Measurements from ENCODE around the gene MAP3K13. TPM values are rescaled to one million over a fixed set of nuclear protein-coding genes. Genes with fewer than 3 reads are reported as not detected.

MAP3K13 gene
- total and polyA plus RNA-seq, 2 of the 13 experiments (the other 11 are each of a cell fraction or from before 2014, with no cell fraction given): 24.2 to 26.5 TPM

DNA sequence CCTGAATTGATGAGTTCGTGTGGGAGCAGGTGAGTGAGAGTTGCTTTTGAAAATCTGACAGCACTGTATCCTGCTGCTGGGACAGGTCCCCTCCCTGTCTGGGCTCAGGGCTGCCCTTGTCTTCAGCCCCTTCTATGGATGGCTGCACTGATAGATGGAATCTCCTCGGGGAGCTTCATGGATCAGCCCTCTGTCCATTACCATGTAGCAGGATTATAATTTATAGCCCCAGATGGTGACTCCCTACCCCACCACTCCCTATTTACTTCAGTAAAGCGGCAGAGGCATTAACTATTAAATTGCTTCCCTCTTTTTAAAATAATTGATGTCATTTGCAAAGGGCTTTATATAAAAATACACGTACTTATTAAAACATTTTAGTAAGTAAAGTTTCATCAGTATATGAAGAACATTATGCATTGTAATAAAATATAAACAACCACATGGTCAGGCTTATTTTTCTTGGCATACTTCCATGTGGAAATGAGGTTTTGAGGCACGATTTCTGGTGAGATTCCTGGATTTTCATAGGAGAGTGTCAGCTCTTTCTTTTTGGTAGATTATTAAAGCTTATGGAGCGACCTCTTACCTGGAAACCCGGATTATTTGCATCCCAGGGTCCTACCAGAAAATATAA, 38.5 kb downstream of the MAP3K13 start:
- H3K4me1 ChIP-seq (ENCODE audit: insufficient read depth, low read length): no peaks in the 10 kb centered on the region
- intact Hi-C loops (cut with micrococcal nuclease; ENCODE audit: unreplicated experiment): no loop called here
- TF ChIP-seq SP4 (CRISPR knock-in tag; IDR thresholded peaks at IDR 0.05): no peak
- peaks cover 13% of the 10 kb centered on the region for H3K79me2 ChIP-seq (ENCODE audit: insufficient read depth, low read length)
- DNase-seq (ENCODE audit: low spot score): no peak
- POLR2A ChIA-PET: no interaction called here
- CTCF ChIA-PET (ENCODE audit: low intra/inter-chr PET ratio, low total read pairs): no interaction called here
- H2AFZ ChIP-seq (ENCODE audit: low read length): no peak overlapping the region
- H3K9ac ChIP-seq (ENCODE audit: insufficient read depth, low read depth, low read length): no peak overlapping the region
- no peak for FAIRE-seq
- ATAC-seq: no peak
- H3K36me3 ChIP-seq (replicated peaks in 1 of 2; ENCODE audit: control insufficient read depth in 1 of 2, insufficient read depth in 2 of 2, low read length in 2 of 2): no peaks in the 10 kb centered on the region; a peak in 1 of 5 replicates
- no peaks in the 10 kb centered on the region for H3K9me3 ChIP-seq (ENCODE audit: low read length)
- H3K27ac ChIP-seq (ENCODE audit: extremely low read length, insufficient read depth, low read length): no peak overlapping the region
- H3K27me3 ChIP-seq (ENCODE audit: control insufficient read depth in 1 of 2, insufficient read depth in 2 of 2, low read length in 2 of 2): no peaks in the 10 kb centered on the region
- H3K4me3 ChIP-seq (replicated peaks in 1 of 3; ENCODE audit: insufficient read depth in 1 of 3, low read depth in 2 of 3, low read length in 3 of 3): no peak overlapping the region
- no TSS peak for BruUV-seq (replicated peaks)
- no peak overlapping the region for H3K4me2 ChIP-seq (ENCODE audit: low read depth, low read length)
- in situ Hi-C loops (cut with HindIII; ENCODE audit: extremely low pct_ligation_motif_present, low pct_unique_long_range_greater_than_20kb): no loop called here
- 95% methylated on average over 7 of the region's 7 CpGs for whole genome bisulfite sequencing (ENCODE audit: low lambda C conversion rate)
- peaks cover 11% of the 10 kb centered on the region; the same call in 1 of the 2 replicates for H4K20me1 ChIP-seq (ENCODE audit: insufficient read depth, low read length)

DNA sequence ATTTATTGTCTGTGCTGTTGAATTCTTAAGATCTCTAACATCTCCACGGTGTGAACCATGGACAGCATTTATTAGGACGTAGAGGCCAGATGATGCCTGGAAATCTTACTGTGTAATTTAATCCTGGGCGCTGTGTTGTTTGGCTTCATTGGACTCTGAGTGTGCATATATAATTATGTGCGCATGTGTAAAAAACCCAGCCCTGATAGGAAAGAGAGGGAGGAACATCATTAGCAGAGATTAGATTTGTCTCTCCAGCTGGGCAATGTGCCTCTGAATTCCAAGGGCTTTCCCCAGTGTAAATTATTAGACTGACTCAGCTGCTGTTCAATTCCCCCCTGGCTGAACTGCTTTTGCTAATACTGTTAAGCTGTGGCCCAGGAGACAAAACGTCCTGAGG, 39.6 kb downstream of the MAP3K13 start:
- Histone ChIP-seq H3K4me1 (ENCODE audit: insufficient read depth, low read length) (no peaks in the 10 kb centered on the region), H3K9ac (ENCODE audit: insufficient read depth, low read depth, low read length) (no peak overlapping the region), H4K20me1 (ENCODE audit: insufficient read depth, low read length) (peaks cover 7% of the 10 kb centered on the region; the same call in 1 of the 2 replicates), H3K27me3 (ENCODE audit: control insufficient read depth in 1 of 2, insufficient read depth in 2 of 2, low read length in 2 of 2) (no peaks in the 10 kb centered on the region), H3K36me3 (replicated peaks in 1 of 2; ENCODE audit: control insufficient read depth in 1 of 2, insufficient read depth in 2 of 2, low read length in 2 of 2) (no peaks in the 10 kb centered on the region; a peak in 1 of 5 replicates), H3K79me2 (ENCODE audit: insufficient read depth, low read length) (peaks cover 12% of the 10 kb centered on the region), H2AFZ (ENCODE audit: low read length) (no peak overlapping the region), H3K27ac (ENCODE audit: extremely low read length, insufficient read depth, low read length) (no peak overlapping the region), H3K4me3 (replicated peaks in 1 of 3; ENCODE audit: insufficient read depth in 1 of 3, low read depth in 2 of 3, low read length in 3 of 3) (no peak overlapping the region), H3K9me3 (ENCODE audit: low read length) (no peaks in the 10 kb centered on the region), H3K4me2 (ENCODE audit: low read depth, low read length) (no peak overlapping the region)
- TF ChIP-seq, protein P1, sequence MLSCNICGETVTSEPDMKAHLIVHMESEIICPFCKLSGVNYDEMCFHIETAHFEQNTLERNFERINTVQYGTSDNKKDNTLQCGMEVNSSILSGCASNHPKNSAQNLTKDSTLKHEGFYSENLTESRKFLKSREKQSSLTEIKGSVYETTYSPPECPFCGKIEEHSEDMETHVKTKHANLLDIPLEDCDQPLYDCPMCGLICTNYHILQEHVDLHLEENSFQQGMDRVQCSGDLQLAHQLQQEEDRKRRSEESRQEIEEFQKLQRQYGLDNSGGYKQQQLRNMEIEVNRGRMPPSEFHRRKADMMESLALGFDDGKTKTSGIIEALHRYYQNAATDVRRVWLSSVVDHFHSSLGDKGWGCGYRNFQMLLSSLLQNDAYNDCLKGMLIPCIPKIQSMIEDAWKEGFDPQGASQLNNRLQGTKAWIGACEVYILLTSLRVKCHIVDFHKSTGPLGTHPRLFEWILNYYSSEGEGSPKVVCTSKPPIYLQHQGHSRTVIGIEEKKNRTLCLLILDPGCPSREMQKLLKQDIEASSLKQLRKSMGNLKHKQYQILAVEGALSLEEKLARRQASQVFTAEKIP (CRISPR knock-in tag; IDR thresholded peaks at IDR 0.05; ENCODE audit: borderline replicate concordance): no peak
- TF ChIP-seq PHB2 (IDR thresholded peaks at IDR 0.05; ENCODE audit: partially characterized antibody) (no peak), MED8 (CRISPR knock-in tag; IDR thresholded peaks at IDR 0.05; ENCODE audit: insufficient replicate concordance) (no peak), ZNF205 (CRISPR knock-in tag; IDR thresholded peaks at IDR 0.05) (no peak), SP2 (CRISPR knock-in tag; IDR thresholded peaks at IDR 0.05) (no peak), ZNF572 (CRISPR knock-in tag; IDR thresholded peaks at IDR 0.05) (no peak), ZNF253 (CRISPR knock-in tag; IDR thresholded peaks at IDR 0.05; ENCODE audit: borderline replicate concordance) (no peak)
- TF ChIP-seq, protein P2, sequence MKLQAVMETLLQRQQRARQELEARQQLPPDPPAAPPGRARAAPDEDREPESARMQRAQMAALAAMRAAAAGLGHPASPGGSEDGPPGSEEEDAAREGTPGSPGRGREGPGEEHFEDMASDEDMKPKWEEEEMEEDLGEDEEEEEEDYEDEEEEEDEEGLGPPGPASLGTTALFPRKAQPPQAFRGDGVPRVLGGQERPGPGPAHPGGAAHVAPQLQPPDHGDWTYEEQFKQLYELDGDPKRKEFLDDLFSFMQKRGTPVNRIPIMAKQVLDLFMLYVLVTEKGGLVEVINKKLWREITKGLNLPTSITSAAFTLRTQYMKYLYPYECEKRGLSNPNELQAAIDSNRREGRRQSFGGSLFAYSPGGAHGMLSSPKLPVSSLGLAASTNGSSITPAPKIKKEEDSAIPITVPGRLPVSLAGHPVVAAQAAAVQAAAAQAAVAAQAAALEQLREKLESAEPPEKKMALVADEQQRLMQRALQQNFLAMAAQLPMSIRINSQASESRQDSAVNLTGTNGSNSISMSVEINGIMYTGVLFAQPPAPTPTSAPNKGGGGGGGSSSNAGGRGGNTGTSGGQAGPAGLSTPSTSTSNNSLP (IDR thresholded peaks at IDR 0.05; ENCODE audit: low read depth, low read length): no peak
- TF ChIP-seq, protein P3, sequence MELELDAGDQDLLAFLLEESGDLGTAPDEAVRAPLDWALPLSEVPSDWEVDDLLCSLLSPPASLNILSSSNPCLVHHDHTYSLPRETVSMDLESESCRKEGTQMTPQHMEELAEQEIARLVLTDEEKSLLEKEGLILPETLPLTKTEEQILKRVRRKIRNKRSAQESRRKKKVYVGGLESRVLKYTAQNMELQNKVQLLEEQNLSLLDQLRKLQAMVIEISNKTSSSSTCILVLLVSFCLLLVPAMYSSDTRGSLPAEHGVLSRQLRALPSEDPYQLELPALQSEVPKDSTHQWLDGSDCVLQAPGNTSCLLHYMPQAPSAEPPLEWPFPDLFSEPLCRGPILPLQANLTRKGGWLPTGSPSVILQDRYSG (CRISPR knock-in tag; IDR thresholded peaks at IDR 0.05): no peak
- WGBS (ENCODE audit: low lambda C conversion rate): 97% methylated on average over 5 of the region's 5 CpGs
- BruUV-seq (replicated peaks): no TSS peak
- POLR2A ChIA-PET: no interaction called here
- in situ Hi-C loops (cut with HindIII; ENCODE audit: extremely low pct_ligation_motif_present, low pct_unique_long_range_greater_than_20kb): no loop called here
- CTCF ChIA-PET (ENCODE audit: low intra/inter-chr PET ratio, low total read pairs): no interaction called here
- FAIRE-seq: no peak
- no peak for ATAC-seq
- intact Hi-C loops (cut with micrococcal nuclease; ENCODE audit: unreplicated experiment): no loop called here
- no peak for DNase-seq (ENCODE audit: low spot score)

Data from HepG2 (cell line).